ELR (cell line): Measurements from ENCODE around the gene AKAP8.
A peak's percentile ranks its signal among the peaks of the same experiment; 100 is the strongest.
"Not testable (repeated sequence)": the region's sequence is repeated elsewhere in the genome, so short reads cannot be mapped to it uniquely, and the experiment has no call there.

Source experiments
- DNase-seq: peaks from one replicate; pipeline ENCODE4 v3.0.0-alpha.2; 2015; ENCODE audit warnings: low read depth

Gene AKAP8

GRCh38 chr19:15373644-15374043 lies 5.9 kb downstream of the AKAP8 start:
- no peak for DNase-seq

GRCh38 chr19:15372891-15373301 lies 6.7 kb downstream of the AKAP8 start:
- DNase-seq = no peak

GRCh38 chr19:15372470-15372869 lies 7.1 kb downstream of the AKAP8 start:
- no peak for DNase-seq

- DNase-seq = no peak
Observed at GRCh38 chr19:15371786-15372380, 7.7 kb downstream of the AKAP8 start.

GRCh38 chr19:15371119-15371518 lies 8.5 kb downstream of the AKAP8 start:
- no peak for DNase-seq

- DNase-seq = no peak
Observed at GRCh38 chr19:15369594-15369891, 10.0 kb downstream of the AKAP8 start.

- DNase-seq = no peak
Observed at GRCh38 chr19:15368798-15369593, 10.6 kb downstream of the AKAP8 start.

- no peak for DNase-seq
Observed at GRCh38 chr19:15368051-15368632, 11.4 kb downstream of the AKAP8 start.

GRCh38 chr19:15367439-15367838 lies 12.1 kb downstream of the AKAP8 start:
- no peak for DNase-seq

GRCh38 chr19:15365264-15365663 lies 14.3 kb downstream of the AKAP8 start:
- DNase-seq = no peak

- not testable (repeated sequence) for DNase-seq
Observed at GRCh38 chr19:15363791-15364190, 15.8 kb downstream of the AKAP8 start.

GRCh38 chr19:15363048-15363447 lies 16.5 kb downstream of the AKAP8 start:
- not testable (repeated sequence) for DNase-seq

GRCh38 chr19:15360015-15360414 lies 19.6 kb downstream of the AKAP8 start:
- not testable (repeated sequence) for DNase-seq

- DNase-seq = no peak
Observed at GRCh38 chr19:15358918-15359317, 20.7 kb downstream of the AKAP8 start.

GRCh38 chr19:15357906-15358305 lies 21.7 kb downstream of the AKAP8 start:
- DNase-seq = no peak

GRCh38 chr19:15354566-15355296 lies 24.9 kb downstream of the AKAP8 start:
- DNase-seq = no peak

- no peak for DNase-seq
Observed at GRCh38 chr19:15353908-15354307, 25.7 kb downstream of the AKAP8 start.

- DNase-seq = not testable (repeated sequence)
Observed at GRCh38 chr19:15352535-15352934, 27.1 kb downstream of the AKAP8 start.

- not testable (repeated sequence) for DNase-seq
Observed at GRCh38 chr19:15341328-15341727, 38.3 kb downstream of the AKAP8 start.

- DNase-seq = no peak
Observed at GRCh38 chr19:15340086-15340485, 39.5 kb downstream of the AKAP8 start.

- DNase-seq = peak; percentile 64
Observed at GRCh38 chr19:15337202-15337601, 42.4 kb downstream of the AKAP8 start.

GRCh38 chr19:15335992-15336391 lies 43.6 kb downstream of the AKAP8 start:
- not testable (repeated sequence) for DNase-seq
